Amygdala (tissue), 56 donors: ENCODE measurements around the gene BCAR1.

Source experiments
- DNase-seq, 56 donors: peaks; one replicate each; lab custom pipeline; 2025; lab: John Stamatoyannopoulos, UW

The BCAR1 gene

GRCh38 chr16:75192606-75193264 is 58.7 kb downstream of the BCAR1 start:
- no peak for DNase-seq

GRCh38 chr16:75189638-75190245 is 61.7 kb downstream of the BCAR1 start:
- no peak for DNase-seq

- DNase-seq = no peak
These were observed 62.5 kb downstream of the BCAR1 start for GRCh38 chr16:75188832-75189477.

- no peak for DNase-seq
These were observed 69.8 kb downstream of the BCAR1 start for GRCh38 chr16:75181630-75182029.

GRCh38 chr16:75179208-75179607 is 72.2 kb downstream of the BCAR1 start:
- DNase-seq = no peak
